Placental epithelial cell (primary cell): ENCODE data around the gene ZC3H7B. TPM values are rescaled to one million over a fixed set of nuclear protein-coding genes. Genes with fewer than 3 reads are reported as not detected.

ENCODE experiments used
- small RNA-seq: library from RNA; depleted of rRNA; stranded (forward); fragments of <200 nt; gene quantifications from one replicate; pipeline ENCODE3, GENCODE V24; 2012
- total RNA-seq: library from RNA; depleted of rRNA; stranded (reverse); fragments of >200 nt; gene quantifications from 2 replicates; pipeline ENCODE4 v1.2.3, GENCODE V29; 2012

Gene ZC3H7B, protein sequence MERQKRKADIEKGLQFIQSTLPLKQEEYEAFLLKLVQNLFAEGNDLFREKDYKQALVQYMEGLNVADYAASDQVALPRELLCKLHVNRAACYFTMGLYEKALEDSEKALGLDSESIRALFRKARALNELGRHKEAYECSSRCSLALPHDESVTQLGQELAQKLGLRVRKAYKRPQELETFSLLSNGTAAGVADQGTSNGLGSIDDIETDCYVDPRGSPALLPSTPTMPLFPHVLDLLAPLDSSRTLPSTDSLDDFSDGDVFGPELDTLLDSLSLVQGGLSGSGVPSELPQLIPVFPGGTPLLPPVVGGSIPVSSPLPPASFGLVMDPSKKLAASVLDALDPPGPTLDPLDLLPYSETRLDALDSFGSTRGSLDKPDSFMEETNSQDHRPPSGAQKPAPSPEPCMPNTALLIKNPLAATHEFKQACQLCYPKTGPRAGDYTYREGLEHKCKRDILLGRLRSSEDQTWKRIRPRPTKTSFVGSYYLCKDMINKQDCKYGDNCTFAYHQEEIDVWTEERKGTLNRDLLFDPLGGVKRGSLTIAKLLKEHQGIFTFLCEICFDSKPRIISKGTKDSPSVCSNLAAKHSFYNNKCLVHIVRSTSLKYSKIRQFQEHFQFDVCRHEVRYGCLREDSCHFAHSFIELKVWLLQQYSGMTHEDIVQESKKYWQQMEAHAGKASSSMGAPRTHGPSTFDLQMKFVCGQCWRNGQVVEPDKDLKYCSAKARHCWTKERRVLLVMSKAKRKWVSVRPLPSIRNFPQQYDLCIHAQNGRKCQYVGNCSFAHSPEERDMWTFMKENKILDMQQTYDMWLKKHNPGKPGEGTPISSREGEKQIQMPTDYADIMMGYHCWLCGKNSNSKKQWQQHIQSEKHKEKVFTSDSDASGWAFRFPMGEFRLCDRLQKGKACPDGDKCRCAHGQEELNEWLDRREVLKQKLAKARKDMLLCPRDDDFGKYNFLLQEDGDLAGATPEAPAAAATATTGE
- total RNA-seq: 33.8 and 42.5 TPM in 2 replicates

DNA sequence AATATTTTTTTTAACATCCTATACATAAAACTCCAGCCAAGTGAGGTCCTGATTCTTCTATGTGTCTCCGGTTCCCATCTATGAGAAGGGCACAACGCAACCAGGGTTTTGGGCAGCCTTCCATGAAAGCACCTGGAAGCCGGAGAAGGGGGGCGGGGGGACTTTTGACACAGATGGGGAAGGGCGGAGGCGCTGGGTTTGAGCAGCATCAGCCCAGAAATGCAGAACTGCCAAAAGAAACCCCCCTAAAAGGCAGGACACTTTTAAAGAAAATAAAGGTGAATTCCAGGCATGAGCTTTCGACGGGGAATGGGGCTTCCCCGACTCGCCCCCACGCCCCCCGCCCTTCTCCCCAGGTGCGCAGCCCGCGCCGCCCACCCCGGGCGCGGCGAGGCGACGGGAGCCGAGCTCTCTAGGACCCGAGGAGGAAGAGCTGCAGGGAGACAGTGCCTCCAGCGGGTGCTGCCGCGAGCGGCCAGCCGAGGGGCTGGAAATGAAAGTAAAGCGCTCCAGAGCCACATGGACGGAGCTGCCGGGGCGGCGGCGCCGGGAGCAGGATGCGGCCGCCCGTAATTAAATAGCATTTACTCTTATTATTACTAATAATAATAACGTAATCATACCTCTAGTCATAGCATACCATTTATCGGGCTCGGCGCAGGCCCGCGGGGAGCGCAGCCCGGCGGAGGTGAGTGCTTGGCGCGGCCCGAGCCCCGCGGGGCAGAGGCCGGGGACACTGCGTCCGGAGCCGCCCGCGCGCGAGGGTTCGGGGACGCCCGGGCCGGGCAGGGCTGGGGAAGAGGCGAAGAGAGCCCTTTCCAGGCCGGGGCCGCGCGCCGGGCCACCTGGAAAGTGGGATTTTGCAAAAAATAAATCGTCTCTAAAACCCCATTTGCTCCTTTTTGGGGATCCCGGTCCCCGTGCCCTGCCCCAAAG lies at the start of gene ZC3H7B:
TSS of gene ZC3H7B (plus strand) at position 441 of the 936 bp plus-strand sequence. CDS start 19,136 bp downstream, outside the sequence.

GRCh38 chr22:41285820-41286638 lies 15.3 kb upstream of the ZC3H7B start, which contains the start of gene RANGAP1:
RANGAP1 (minus strand) TSS chr22:41286187; CDS start chr22:41281044, 5,143 bp downstream.

GRCh38 chr22:41381329-41382097 lies 80.2 kb downstream of the ZC3H7B start, which contains the start of gene TEF:
TEF (plus strand) TSS chr22:41381942; CDS start chr22:41382045, 103 bp downstream.

Small RNA genes lying within 50 kb of the gene (small RNA-seq; reads per million reads assigned to genes)
- gene MIR6889: not detected
- not detected for gene RNU6-495P

Other genes starting within 250 kb of the ZC3H7B start
- 51.1 and 106 TPM in 2 replicates for gene EP300, start 208.9 kb upstream of the ZC3H7B start, total RNA-seq
- gene L3MBTL2, start 96.2 kb upstream of the ZC3H7B start, total RNA-seq: 19.6 and 24.6 TPM in 2 replicates
- 1.2 and 2.8 TPM in 2 replicates for gene CHADL, start 60.6 kb upstream of the ZC3H7B start, total RNA-seq
- 16.5 and 40.6 TPM in 2 replicates for gene RANGAP1, start 15.3 kb upstream of the ZC3H7B start, total RNA-seq
- gene TEF, start 80.4 kb downstream of the ZC3H7B start, total RNA-seq: 13.3 and 16.4 TPM in 2 replicates
- 29.8 and 35.4 TPM in 2 replicates for gene TOB2, start 145.3 kb downstream of the ZC3H7B start, total RNA-seq
- 35.4 and 38.9 TPM in 2 replicates for gene PHF5A, start 167.2 kb downstream of the ZC3H7B start, total RNA-seq
- 51.0 and 78.7 TPM in 2 replicates for gene ACO2, start 167.6 kb downstream of the ZC3H7B start, total RNA-seq
- gene POLR3H, start 242.9 kb downstream of the ZC3H7B start, total RNA-seq: 20.4 and 21.3 TPM in 2 replicates